ENCODE measurements around the gene EMX2. TPM values are rescaled to one million over a fixed set of nuclear protein-coding genes. Genes with fewer than 3 reads are reported as not detected.

EMX2 gene
- total RNA-seq (under 1 TPM in 3 of 10 donors, not detected in 7; 0.15 to 0.17 (median 0.15) TPM), polyA plus RNA-seq (under 1 TPM; 0.13 to 0.59 TPM)
- long read RNA-seq, donor 1, partial matches to known transcripts = 0 of 1 reads
- long read RNA-seq, donor 1, other reads (novel, unspliced or antisense) = 1 of 1 reads
- long read RNA-seq, donor 2 = 0 reads
- long read RNA-seq, donor 3 = 0 reads

- no peak for TF ChIP-seq CTCF (IDR thresholded peaks at IDR 0.05)
- H3K4me3 ChIP-seq = peak within 1 kb of the TSS; percentile 15 to 49 (median 36)
- peaks cover 8 to 59% (median 41%) of the 10 kb centered on the region in 9 donors for H3K4me1 ChIP-seq
- no peaks in the 10 kb centered on the region for H3K36me3 ChIP-seq
- H3K9me3 ChIP-seq = no peaks in the 10 kb centered on the region
- DNase-seq = no peak
- ATAC-seq = no peak
- no peak within 1 kb of the TSS for H3K27ac ChIP-seq
- WGBS, 2 donors = 4% methylated on average over 24 to 25 of the region's 26 CpGs
- peaks cover 73 to 100% (median 100%) of the 10 kb centered on the region in 7 donors for H3K27me3 ChIP-seq
- intact Hi-C loops (cut with DNase I) = no loop called here
Measured at GRCh38 chr10:117542706-117543224, at the start of gene EMX2. Gene EMX2 (plus strand): TSS chr10:117542746. CDS start chr10:117543268, 522 bp downstream.

- peaks cover 0 to 51% (median 32%) of the 10 kb centered on the region in 7 donors for H3K27me3 ChIP-seq
- no peak overlapping the region for H3K27ac ChIP-seq
- DNase-seq = no peak
- no peak overlapping the region for H3K4me3 ChIP-seq
- H3K4me1 ChIP-seq = no peaks in the 10 kb centered on the region
- ATAC-seq = no peak
- intact Hi-C loops (cut with DNase I) = loop anchor here in 9 of 10 donors (1.0 to 10.0 kb wide), 10 partner anchors 745 to 969 kb away; no protein-coding TSS in a partner anchor
- no peaks in the 10 kb centered on the region for H3K36me3 ChIP-seq
- H3K9me3 ChIP-seq = no peaks in the 10 kb centered on the region
- TF ChIP-seq CTCF (IDR thresholded peaks at IDR 0.05) = no peak
- 42 to 56% methylated on average over 5 of the region's 5 CpGs for WGBS, 2 donors
Measured at GRCh38 chr10:117496031-117496430, 46.5 kb upstream of the EMX2 start.

- ATAC-seq (peak; percentile 72 to 92 (median 82)), DNase-seq (peak; percentile 65 to 77)
- Histone ChIP-seq H3K4me1 (no peaks in the 10 kb centered on the region), H3K27me3 (peaks cover 0 to 46% (median 26%) of the 10 kb centered on the region in 7 donors), H3K27ac (no peak overlapping the region), H3K9me3 (no peaks in the 10 kb centered on the region), H3K4me3 (no peak overlapping the region), H3K36me3 (no peaks in the 10 kb centered on the region)
- TF ChIP-seq CTCF (IDR thresholded peaks at IDR 0.05) = peak; percentile 83 to 98 (median 96)
- 3 to 7% methylated on average over 17 of the region's 17 CpGs for WGBS, 2 donors
- intact Hi-C loops (cut with DNase I) = loop anchor here in 9 of 10 donors (1.0 to 10.0 kb wide), 10 partner anchors 744 to 968 kb away; no protein-coding TSS in a partner anchor
Measured at GRCh38 chr10:117496616-117497028, 45.9 kb upstream of the EMX2 start.

- WGBS, 2 donors = 67 to 77% methylated on average over 6 of the region's 6 CpGs
- Histone ChIP-seq H3K9me3 (no peaks in the 10 kb centered on the region), H3K36me3 (no peaks in the 10 kb centered on the region), H3K4me3 (no peak overlapping the region), H3K27ac (no peak overlapping the region), H3K4me1 (no peaks in the 10 kb centered on the region), H3K27me3 (peaks cover 0 to 46% (median 27%) of the 10 kb centered on the region in 7 donors)
- intact Hi-C loops (cut with DNase I) = loop anchor here (1.0 to 10.0 kb wide), 10 partner anchors 743 to 967 kb away; no protein-coding TSS in a partner anchor
- no peak for TF ChIP-seq CTCF (IDR thresholded peaks at IDR 0.05)
- DNase-seq (no peak), ATAC-seq (no peak)
Measured at GRCh38 chr10:117497736-117498135, 44.8 kb upstream of the EMX2 start.

Measured in heart right ventricle (tissue), 16 donors.